Fibroblast of lung (primary cell): ENCODE measurements around the gene GMCL1.

Experiments
- CTCF ChIP-seq, 2 donors: IDR thresholded peaks in 1 of 2; conservative IDR thresholded peaks in 1 of 2; 1 replicate in 1 of 2; 2 replicates in 1 of 2; pipeline ENCODE4 v1.5.1; 2011 to 2012; ENCODE audit warnings: low read length in 2 of 2, control low read depth in 1 of 2, inconsistent platforms in 1 of 2, low read depth in 1 of 2, mild to moderate bottlenecking in 1 of 2
- EZH2 ChIP-seq: IDR thresholded peaks from 2 replicates; pipeline ENCODE4 v1.5.1; 2012; ENCODE audit warnings: low read length, control low read depth, mild to moderate bottlenecking; ENCODE audit errors: missing control alignments

GRCh38 chr2:69889302-69889701 is 59.8 kb downstream of the GMCL1 start:
- TF ChIP-seq CTCF (conservative IDR thresholded peaks at IDR 0.05 in 1 of 2, IDR thresholded peaks at IDR 0.05 in 1 of 2; ENCODE audit: low read depth in 1 of 2, low read length in 2 of 2) (no peak), EZH2 (no peak)
